ENCODE measurements around the gene IL1R2. TPM values are rescaled to one million over a fixed set of nuclear protein-coding genes. Genes with fewer than 3 reads are reported as not detected.

The IL1R2 gene
- total RNA-seq, 2 donors from 2014 or later: 6.9 to 11.4 TPM

GRCh38 chr2:102018823-102019445 is 27.2 kb downstream of the IL1R2 start:
- Histone ChIP-seq H3K4me1 (replicated peaks) (peaks cover 3% of the 10 kb centered on the region), H3K36me3 (no peaks in the 10 kb centered on the region), H3K27ac (peak overlapping the region; percentile 21 to 54), H3K4me3 (no peak overlapping the region), H3K27me3 (replicated peaks; ENCODE audit: insufficient read depth) (no peaks in the 10 kb centered on the region), H3K9me3 (no peaks in the 10 kb centered on the region)
- WGBS: 69% methylated on average over 8 of the region's 8 CpGs
- intact Hi-C loops (cut with DNase I): no loop called here
- TF ChIP-seq POLR2A (IDR thresholded peaks at IDR 0.05) (no peak), POLR2AphosphoS5 (IDR thresholded peaks at IDR 0.05) (no peak), CTCF (IDR thresholded peaks at IDR 0.05) (no peak)
- DNase-seq (ENCODE audit: low spot score): no peak

GRCh38 chr2:102020596-102021170 is 28.9 kb downstream of the IL1R2 start:
- H3K27me3 ChIP-seq (replicated peaks; ENCODE audit: insufficient read depth): no peaks in the 10 kb centered on the region
- H3K27ac ChIP-seq: peak overlapping the region in 1 of 2 donors; percentile 42
- H3K36me3 ChIP-seq: no peaks in the 10 kb centered on the region
- peak; percentile 85 for DNase-seq (ENCODE audit: low spot score)
- peaks cover 3% of the 10 kb centered on the region for H3K4me1 ChIP-seq (replicated peaks)
- TF ChIP-seq CTCF (IDR thresholded peaks at IDR 0.05): peak; percentile 90 to 99 (median 98)
- peak; percentile 70 for TF ChIP-seq POLR2AphosphoS5 (IDR thresholded peaks at IDR 0.05)
- no peak for TF ChIP-seq POLR2A (IDR thresholded peaks at IDR 0.05)
- no peak overlapping the region for H3K4me3 ChIP-seq
- WGBS: 15% methylated on average over 17 of the region's 18 CpGs
- intact Hi-C loops (cut with DNase I): loop anchor here (1.0 to 10.0 kb wide), 3 partner anchors 146 to 334 kb away; partner anchors contain the start of gene IL18R1
- no peaks in the 10 kb centered on the region for H3K9me3 ChIP-seq

GRCh38 chr2:102021779-102022178 is 30.0 kb downstream of the IL1R2 start:
- peak overlapping the region; percentile 8 to 26 for H3K27ac ChIP-seq
- no peaks in the 10 kb centered on the region for H3K27me3 ChIP-seq (replicated peaks; ENCODE audit: insufficient read depth)
- no peaks in the 10 kb centered on the region for H3K9me3 ChIP-seq
- 76% methylated on average over 6 of the region's 6 CpGs for WGBS
- H3K4me1 ChIP-seq (replicated peaks): peaks cover 3% of the 10 kb centered on the region
- DNase-seq (ENCODE audit: low spot score): no peak
- H3K4me3 ChIP-seq: no peak overlapping the region
- TF ChIP-seq POLR2AphosphoS5 (IDR thresholded peaks at IDR 0.05): no peak
- TF ChIP-seq CTCF (IDR thresholded peaks at IDR 0.05): no peak
- TF ChIP-seq POLR2A (IDR thresholded peaks at IDR 0.05): no peak
- intact Hi-C loops (cut with DNase I): loop anchor here (2.0 to 10.0 kb wide), 2 partner anchors 219 to 333 kb away; partner anchors contain the start of gene IL18R1
- no peaks in the 10 kb centered on the region for H3K36me3 ChIP-seq

DNA sequence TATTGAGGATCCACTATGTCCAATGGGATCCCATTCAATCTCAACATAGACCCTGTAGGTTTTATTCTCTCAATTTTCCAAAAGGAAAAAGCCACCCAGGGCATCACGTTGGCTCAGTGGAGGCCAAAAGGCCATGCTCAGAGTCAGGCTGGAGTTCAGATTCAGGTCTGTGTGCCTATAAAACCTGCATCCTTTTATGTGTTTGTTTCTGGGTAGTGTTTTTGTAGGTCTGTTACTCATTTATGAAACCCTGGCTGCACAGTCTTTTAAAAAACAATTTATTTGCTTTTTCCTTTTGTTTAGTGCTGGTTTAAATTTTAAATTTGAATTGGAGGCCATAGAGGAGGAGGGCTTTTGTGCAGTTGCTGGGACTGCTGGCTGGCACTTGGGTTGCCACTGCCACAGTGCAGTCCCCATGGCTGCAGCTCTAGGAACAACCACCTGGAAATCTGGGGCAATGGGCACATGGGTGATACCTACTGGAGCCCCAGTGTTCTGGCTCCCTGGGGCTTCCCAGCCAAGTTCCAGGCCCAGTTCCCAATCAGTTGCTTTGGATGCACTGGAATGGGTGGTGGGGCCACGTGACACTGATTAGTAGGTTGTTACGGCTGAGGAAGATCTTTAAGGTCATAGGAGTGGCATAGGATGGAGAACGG is 31.3 kb downstream of the IL1R2 start:
- peaks cover 3% of the 10 kb centered on the region for H3K4me1 ChIP-seq (replicated peaks)
- intact Hi-C loops (cut with DNase I): loop anchor here (10.0 kb wide), 1 partner anchor 332 kb away; the partner anchor contains the start of gene IL18R1

More for the DNA sequence above, 31.3 kb downstream of the IL1R2 start:
- Histone ChIP-seq H3K36me3 (no peaks in the 10 kb centered on the region), H3K9me3 (no peaks in the 10 kb centered on the region), H3K27ac (no peak overlapping the region), H3K27me3 (replicated peaks; ENCODE audit: insufficient read depth) (no peaks in the 10 kb centered on the region), H3K4me3 (no peak overlapping the region)
- 93% methylated on average over 4 of the region's 4 CpGs for WGBS
- no peak for DNase-seq (ENCODE audit: low spot score)
- TF ChIP-seq CTCF (IDR thresholded peaks at IDR 0.05): no peak
- no peak for TF ChIP-seq POLR2A (IDR thresholded peaks at IDR 0.05)
- no peak for TF ChIP-seq POLR2AphosphoS5 (IDR thresholded peaks at IDR 0.05)

All from prostate gland (tissue), 2 donors.